ENCODE data around the gene MAN1A2. TPM values are rescaled to one million over a fixed set of nuclear protein-coding genes. Genes with fewer than 3 reads are reported as not detected.
A peak's percentile ranks its signal among the peaks of the same experiment; 100 is the strongest.

The MAN1A2 gene
- total and polyA plus RNA-seq, 11 donors = 5.1 to 36.5 (median 19.9) TPM

GRCh38 chr1:117568999-117569398, 201.8 kb downstream of the MAN1A2 start:
- DNase-seq = no peak
- intact Hi-C loops (cut with DNase I) = no loop called here
- Histone ChIP-seq H3K27me3 (no peaks in the 10 kb centered on the region), H3K4me1 (no peaks in the 10 kb centered on the region), H3K9me3 (no peaks in the 10 kb centered on the region), H3K4me3 (no peak overlapping the region), H3K36me3 (no peaks in the 10 kb centered on the region), H3K27ac (no peak overlapping the region)
- TF ChIP-seq CTCF (IDR thresholded peaks at IDR 0.05) (no peak), POLR2A (IDR thresholded peaks at IDR 0.05) (no peak)
- ATAC-seq = no peak
- 85 to 87% (median 86%) methylated on average over 6 of the region's 6 CpGs for WGBS, 4 donors

- Histone ChIP-seq H3K4me1 (no peaks in the 10 kb centered on the region), H3K27me3 (no peaks in the 10 kb centered on the region), H3K36me3 (no peaks in the 10 kb centered on the region), H3K4me3 (no peak overlapping the region), H3K27ac (no peak overlapping the region), H3K9me3 (no peaks in the 10 kb centered on the region)
- 52 to 63% (median 60%) methylated on average over 3 of the region's 3 CpGs for WGBS, 4 donors
- ATAC-seq (no peak), DNase-seq (no peak)
- TF ChIP-seq POLR2A (IDR thresholded peaks at IDR 0.05) (no peak), CTCF (IDR thresholded peaks at IDR 0.05) (no peak)
- intact Hi-C loops (cut with DNase I) = no loop called here
Observed at GRCh38 chr1:117569856-117570255, 202.6 kb downstream of the MAN1A2 start.

GRCh38 chr1:117570988-117571409, 203.8 kb downstream of the MAN1A2 start:
- intact Hi-C loops (cut with DNase I) = no loop called here
- Histone ChIP-seq H3K9me3 (no peaks in the 10 kb centered on the region), H3K27me3 (no peaks in the 10 kb centered on the region), H3K27ac (no peak overlapping the region), H3K36me3 (no peaks in the 10 kb centered on the region), H3K4me1 (no peaks in the 10 kb centered on the region), H3K4me3 (no peak overlapping the region)
- DNase-seq = peak in 1 of 5 donors; percentile 22
- WGBS, 4 donors = 69 to 78% (median 73%) methylated on average over 8 of the region's 8 CpGs
- ATAC-seq = peak in 1 of 4 donors; percentile 14
- TF ChIP-seq POLR2A (IDR thresholded peaks at IDR 0.05) (no peak), CTCF (IDR thresholded peaks at IDR 0.05) (no peak)

GRCh38 chr1:117571496-117571895, 204.2 kb downstream of the MAN1A2 start:
- no peaks in the 10 kb centered on the region for H3K27me3 ChIP-seq
- no peaks in the 10 kb centered on the region for H3K36me3 ChIP-seq
- no peaks in the 10 kb centered on the region for H3K4me1 ChIP-seq
- TF ChIP-seq CTCF (IDR thresholded peaks at IDR 0.05) = no peak
- no peak for TF ChIP-seq POLR2A (IDR thresholded peaks at IDR 0.05)
- DNase-seq (no peak), ATAC-seq (no peak)
- intact Hi-C loops (cut with DNase I) = no loop called here
- H3K27ac ChIP-seq = no peak overlapping the region
- no peak overlapping the region for H3K4me3 ChIP-seq
- 80 to 89% (median 83%) methylated on average over 5 of the region's 5 CpGs for WGBS, 4 donors
- no peaks in the 10 kb centered on the region for H3K9me3 ChIP-seq

All from heart left ventricle (tissue), 16 donors.